Left lung (tissue), 14 donors: ENCODE data around the gene NDUFC2. TPM values are rescaled to one million over a fixed set of nuclear protein-coding genes. Genes with fewer than 3 reads are reported as not detected.

ENCODE experiments used
- ATAC-seq: fragments of 200-7000 bp; cut with Tn5 transposase; one replicate; pipeline ENCODE4 v1.9.1; 2020; ENCODE audit warnings: moderate library complexity
- DNase-seq, 4 donors: peaks; one replicate each; pipeline ENCODE4 v3.0.0-alpha.2; 2013 to 2020
- H3K27ac ChIP-seq, 2 donors: fragments of 200-600 bp; sonication (generic) in 1 of 2; one replicate each; pipeline versions ENCODE4 v1.5.0 to v1.8.0; 2020 to 2021
- H3K27me3 ChIP-seq, 2 donors: fragments of 200-600 bp; sonication (generic) in 1 of 2; one replicate each; pipeline versions ENCODE4 v1.5.0 to v1.8.0; 2020 to 2021
- H3K36me3 ChIP-seq, 2 donors: fragments of 200-600 bp; sonication (generic) in 1 of 2; one replicate each; pipeline versions ENCODE4 v1.5.0 to v1.8.0; 2020 to 2021
- H3K4me1 ChIP-seq, 2 donors: fragments of 200-600 bp; one replicate each; pipeline ENCODE4 v1.8.0; 2021
- H3K4me3 ChIP-seq, 2 donors: fragments of 200-600 bp; sonication (generic) in 1 of 2; one replicate each; pipeline versions ENCODE4 v1.5.0 to v1.8.0; 2020 to 2021; ENCODE audit warnings: mild to moderate bottlenecking in 1 of 2
- H3K9me3 ChIP-seq, 2 donors: fragments of 200-600 bp; sonication (generic) in 1 of 2; one replicate each; pipeline versions ENCODE4 v1.5.0 to v1.8.0; 2020 to 2021
- CTCF ChIP-seq, 2 donors: fragments of 200-600 bp; sonication (generic) in 1 of 2; IDR thresholded peaks; one replicate each; pipeline versions ENCODE4 v1.5.0 to v1.8.0; 2021; ENCODE audit warnings: antibody characterized with exemption in 2 of 2
- intact Hi-C, 2 donors: fragments of 100-400 bp; cut with DNase I; formaldehyde crosslinking; loops; one replicate each; pipeline versions ENCODE4 v1.11.2 to v1.14.2; 2022
- long read RNA-seq, 12 donors: library from polyadenylated mRNA in 2 of 12; unstranded in 2 of 12; transcript quantifications; one replicate each; pipeline ENCODE4 v2.0.0 and lab custom pipeline, GENCODE V29; 2019 to 2026
- polyA plus RNA-seq, 6 donors: library from polyadenylated mRNA; unstranded; fragments of 120-200 nt; gene quantifications; one replicate each; pipeline ENCODE4 v1.2.1, GENCODE V29; 2013; ENCODE audit not compliant: insufficient read length in 6 of 6
- total RNA-seq, 2 donors: library from RNA; stranded (reverse); fragmentation: NEBNext Ultra II Directional; extraction: Animal tissue kit (Norgen Biotek cat#: 25700); gene quantifications; one replicate each; pipeline ENCODE4 v1.2.1, GENCODE V29; 2021
- donor health status: DM: no; HTN: yes; CAD: no.
- donor health status: DM: no; HTN: no; CAD: no.

The NDUFC2 gene
- total RNA-seq = 100 to 1,000 TPM; 182 to 224 TPM
- 100 to 1,000 TPM; 120 to 154 (median 139) TPM for polyA plus RNA-seq
- long read RNA-seq, donor 1, transcript NDUFC2-201 (3 exons, 2,518 nt) = major isoform, 233 of 295 reads
- long read RNA-seq, donor 1, partial matches to known transcripts = 54 of 295 reads
- long read RNA-seq, donor 1, other reads (novel, unspliced or antisense) = 5 of 295 reads
- long read RNA-seq, donor 2, transcript NDUFC2-201 (3 exons, 2,518 nt) = major isoform, 173 of 235 reads
- long read RNA-seq, donor 2, partial matches to known transcripts = 61 of 235 reads
- long read RNA-seq, donor 2, other reads (novel, unspliced or antisense) = 0 of 235 reads
- long read RNA-seq, donor 3, transcript NDUFC2-201 (3 exons, 2,518 nt) = major isoform, 187 of 215 reads
- long read RNA-seq, donor 3, partial matches to known transcripts = 24 of 215 reads
- long read RNA-seq, donor 3, other reads (novel, unspliced or antisense) = 0 of 215 reads
- long read RNA-seq, donor 4, transcript NDUFC2-201 (3 exons, 2,518 nt) = major isoform, 207 of 219 reads
- long read RNA-seq, donor 4, partial matches to known transcripts = 2 of 219 reads
- long read RNA-seq, donor 4, other reads (novel, unspliced or antisense) = 8 of 219 reads
- long read RNA-seq, donor 5, transcript NDUFC2-201 (3 exons, 2,518 nt) = major isoform, 180 of 221 reads
- long read RNA-seq, donor 5, partial matches to known transcripts = 33 of 221 reads
- long read RNA-seq, donor 5, other reads (novel, unspliced or antisense) = 5 of 221 reads
- long read RNA-seq, donor 6, transcript NDUFC2-201 (3 exons, 2,518 nt) = major isoform, 208 of 244 reads
- long read RNA-seq, donor 6, partial matches to known transcripts = 30 of 244 reads
- long read RNA-seq, donor 6, other reads (novel, unspliced or antisense) = 0 of 244 reads
- long read RNA-seq, donor 7, transcript NDUFC2-201 (3 exons, 2,518 nt) = major isoform, 128 of 155 reads
- long read RNA-seq, donor 7, partial matches to known transcripts = 21 of 155 reads
- long read RNA-seq, donor 7, other reads (novel, unspliced or antisense) = 5 of 155 reads
- long read RNA-seq, donor 8, transcript NDUFC2-201 (3 exons, 2,518 nt) = major isoform, 112 of 131 reads
- long read RNA-seq, donor 8, partial matches to known transcripts = 13 of 131 reads
- long read RNA-seq, donor 8, other reads (novel, unspliced or antisense) = 0 of 131 reads
- long read RNA-seq, donor 9, partial matches to known transcripts = 0 of 3 reads
- long read RNA-seq, donor 9, other reads (novel, unspliced or antisense) = 0 of 3 reads
- long read RNA-seq, donor 10, transcript NDUFC2-201 (3 exons, 2,518 nt) = major isoform, 280 of 297 reads
- long read RNA-seq, donor 10, partial matches to known transcripts = 0 of 297 reads
- long read RNA-seq, donor 10, other reads (novel, unspliced or antisense) = 14 of 297 reads
- long read RNA-seq, donor 11, transcript NDUFC2-201 (3 exons, 2,518 nt) = major isoform, 267 of 337 reads
- long read RNA-seq, donor 11, partial matches to known transcripts = 67 of 337 reads
- long read RNA-seq, donor 11, other reads (novel, unspliced or antisense) = 0 of 337 reads
- long read RNA-seq, donor 12, transcript NDUFC2-201 (3 exons, 2,518 nt) = major isoform, 111 of 129 reads
- long read RNA-seq, donor 12, partial matches to known transcripts = 17 of 129 reads
- long read RNA-seq, donor 12, other reads (novel, unspliced or antisense) = 0 of 129 reads

GRCh38 chr11:78079232-78080083 lies at the start of gene NDUFC2:
Gene NDUFC2, minus strand, starts transcription at chr11:78079862. Its CDS starts 118 bp downstream, at chr11:78079744.
- H3K4me1 ChIP-seq = peaks cover 17 to 32% of the 10 kb centered on the region in 2 donors
- peak; percentile 85 to 95 (median 88) for DNase-seq

GRCh38 chr11:78127403-78127802 lies 47.7 kb upstream of the NDUFC2 start:
- Histone ChIP-seq H3K9me3 (no peaks in the 10 kb centered on the region), H3K4me3 (no peak overlapping the region), H3K36me3 (peaks cover 0 to 25% of the 10 kb centered on the region in 2 donors), H3K27ac (no peak overlapping the region), H3K27me3 (no peaks in the 10 kb centered on the region), H3K4me1 (no peaks in the 10 kb centered on the region)
- TF ChIP-seq CTCF (IDR thresholded peaks at IDR 0.05) = no peak
- DNase-seq (no peak), ATAC-seq (no peak)
- intact Hi-C loops = no loop called here

More at GRCh38 chr11:78079232-78080083, at the start of gene NDUFC2:
- peak within 1 kb of the TSS; percentile 82 to 91 for H3K4me3 ChIP-seq
- no peaks in the 10 kb centered on the region for H3K9me3 ChIP-seq
- no peaks in the 10 kb centered on the region for H3K27me3 ChIP-seq
- no peaks in the 10 kb centered on the region for H3K36me3 ChIP-seq
- intact Hi-C loops = no loop called here
- peak within 1 kb of the TSS; percentile 80 to 90 for H3K27ac ChIP-seq
- TF ChIP-seq CTCF (IDR thresholded peaks at IDR 0.05) = no peak
- ATAC-seq = peak; percentile 94

GRCh38 chr11:78112582-78113275 lies 33.1 kb upstream of the NDUFC2 start:
- DNase-seq = no peak
- H3K4me1 ChIP-seq = no peaks in the 10 kb centered on the region
- H3K27ac ChIP-seq = no peak overlapping the region
- H3K4me3 ChIP-seq = no peak overlapping the region
- TF ChIP-seq CTCF (IDR thresholded peaks at IDR 0.05) = no peak
- no peak for ATAC-seq
- intact Hi-C loops = no loop called here
- no peaks in the 10 kb centered on the region for H3K9me3 ChIP-seq
- H3K36me3 ChIP-seq = peaks cover 0 to 42% of the 10 kb centered on the region in 2 donors
- no peaks in the 10 kb centered on the region for H3K27me3 ChIP-seq
